ENCODE measurements around the gene FLOT1.

FLOT1 gene

GRCh38 chr6:30742316-30743098, at the start of gene FLOT1:
Gene FLOT1 (minus strand): TSS chr6:30742687. CDS start chr6:30742189, 498 bp downstream.
- FAIRE-seq: peak; percentile 60

- FAIRE-seq: no peak
Observed at GRCh38 chr6:30790724-30791383, 48.4 kb upstream of the FLOT1 start.

- no peak for FAIRE-seq
Observed at GRCh38 chr6:30789606-30790005, 47.1 kb upstream of the FLOT1 start.

- no peak for FAIRE-seq
Observed at GRCh38 chr6:30787954-30788353, 45.5 kb upstream of the FLOT1 start.

- FAIRE-seq: no peak
Observed at GRCh38 chr6:30782425-30783014, 40.0 kb upstream of the FLOT1 start.

- FAIRE-seq: no peak
Observed at GRCh38 chr6:30781743-30782424, 39.4 kb upstream of the FLOT1 start.

GRCh38 chr6:30781395-30781742, 38.9 kb upstream of the FLOT1 start:
- no peak for FAIRE-seq

GRCh38 chr6:30780642-30780920, 38.1 kb upstream of the FLOT1 start:
- no peak for FAIRE-seq

- FAIRE-seq: no peak
Observed at GRCh38 chr6:30779850-30780641, 37.6 kb upstream of the FLOT1 start.

GRCh38 chr6:30778001-30778635, 35.6 kb upstream of the FLOT1 start:
- no peak for FAIRE-seq

- FAIRE-seq: no peak
Observed at GRCh38 chr6:30777155-30777485, 34.6 kb upstream of the FLOT1 start.

GRCh38 chr6:30776390-30777154, 34.1 kb upstream of the FLOT1 start:
- no peak for FAIRE-seq

- no peak for FAIRE-seq
Observed at GRCh38 chr6:30775104-30775503, 32.6 kb upstream of the FLOT1 start.

- no peak for FAIRE-seq
Observed at GRCh38 chr6:30774701-30775100, 32.2 kb upstream of the FLOT1 start.

- no peak for FAIRE-seq
Observed at GRCh38 chr6:30770592-30770991, 28.1 kb upstream of the FLOT1 start.

GRCh38 chr6:30769853-30770524, 27.5 kb upstream of the FLOT1 start:
- no peak for FAIRE-seq

GRCh38 chr6:30769088-30769852, 26.8 kb upstream of the FLOT1 start:
- FAIRE-seq: no peak

- no peak for FAIRE-seq
Observed at GRCh38 chr6:30768634-30769087, 26.2 kb upstream of the FLOT1 start.

GRCh38 chr6:30767944-30768301, 25.4 kb upstream of the FLOT1 start:
- no peak for FAIRE-seq

GRCh38 chr6:30767158-30767943, 24.9 kb upstream of the FLOT1 start:
- no peak for FAIRE-seq
